CD4-positive, CD25-positive, alpha-beta regulatory T cell (primary cell): ENCODE data around the gene PCDHA11. TPM values are rescaled to one million over a fixed set of nuclear protein-coding genes. Genes with fewer than 3 reads are reported as not detected.

Source experiments
- ATAC-seq, 2 donors: fragments of 150-1000 bp; cut with Tn5 transposase; one replicate each; pipeline ENCODE4 v1.10.0; 2021; ENCODE audit warnings: low read depth in 2 of 2, moderate number of reproducible peaks in 2 of 2, moderate library complexity in 1 of 2
- DNase-seq, 3 donors: peaks; one replicate each; pipeline versions ENCODE4 v3.0.0 to v3.0.0-alpha.2; 2012 to 2022; ENCODE audit warnings: mixed read lengths in 1 of 3
- H3K27ac ChIP-seq: one replicate; pipeline ENCODE4 v1.7.0; 2013; ENCODE audit warnings: mild to moderate bottlenecking, low read length; ENCODE audit not compliant: insufficient read depth, poor library complexity, severe bottlenecking
- H3K27me3 ChIP-seq: one replicate; pipeline ENCODE4 v1.7.0; 2013; ENCODE audit warnings: low read length; ENCODE audit not compliant: control insufficient read depth, insufficient read depth
- H3K36me3 ChIP-seq: one replicate; pipeline ENCODE4 v1.7.0; 2013; ENCODE audit warnings: mild to moderate bottlenecking, low read length, moderate library complexity; ENCODE audit not compliant: control insufficient read depth, insufficient read depth
- H3K4me1 ChIP-seq: 2 replicates; pipeline ENCODE4 v1.7.0; 2013; ENCODE audit warnings: mild to moderate bottlenecking, low read length; ENCODE audit not compliant: insufficient read depth, control insufficient read depth, poor library complexity, severe bottlenecking
- H3K4me3 ChIP-seq: one replicate; pipeline ENCODE4 v1.7.0; 2013; ENCODE audit warnings: low read depth, mild to moderate bottlenecking, low read length, moderate library complexity
- H3K9me3 ChIP-seq, 2 experiments: 1 replicate in 1 of 2; 2 replicates in 1 of 2; pipeline ENCODE4 v1.7.0; 2013; ENCODE audit warnings: low read length in 2 of 2, mild to moderate bottlenecking in 1 of 2, moderate library complexity in 1 of 2; ENCODE audit not compliant: control insufficient read depth in 2 of 2
- H3K27ac Mint-ChIP-seq, 3 donors: one replicate each; pipeline ENCODE4 v1.8.0; 2020 to 2022; ENCODE audit warnings: mild to moderate bottlenecking in 3 of 3, mixed read lengths in 3 of 3, moderate library complexity in 2 of 3
- H3K27me3 Mint-ChIP-seq: one replicate; pipeline ENCODE4 v1.8.0; 2022; ENCODE audit warnings: mild to moderate bottlenecking, mixed read lengths
- H3K36me3 Mint-ChIP-seq: one replicate; pipeline ENCODE4 v1.8.0; 2020; ENCODE audit warnings: mixed read lengths
- H3K4me1 Mint-ChIP-seq, 4 donors: one replicate each; pipeline ENCODE4 v1.8.0; 2020 to 2022; ENCODE audit warnings: mixed read lengths in 4 of 4, mild to moderate bottlenecking in 1 of 4
- H3K4me3 Mint-ChIP-seq, 4 donors: one replicate each; pipeline ENCODE4 v1.8.0; 2020 to 2022; ENCODE audit warnings: mild to moderate bottlenecking in 4 of 4, mixed read lengths in 4 of 4, moderate library complexity in 3 of 4
- H3K9me3 Mint-ChIP-seq, 7 donors: one replicate each; pipeline ENCODE4 v1.8.0; 2020 to 2022; ENCODE audit warnings: mixed read lengths in 7 of 7, mild to moderate bottlenecking in 3 of 7, moderate library complexity in 2 of 7
- polyA plus RNA-seq, 4 donors: library from polyadenylated mRNA; unstranded; fragments of 300-500 nt; fragmentation: Illumina TruSeq; gene quantifications; one replicate each; pipeline ENCODE4 v1.2.3, GENCODE V29; 2021
- total RNA-seq: library from RNA; stranded (reverse); gene quantifications from one replicate; pipeline ENCODE4 v1.2.3, GENCODE V29; 2022

The PCDHA11 gene
- total and polyA plus RNA-seq, 5 donors from 2014 or later: not detected

DNA sequence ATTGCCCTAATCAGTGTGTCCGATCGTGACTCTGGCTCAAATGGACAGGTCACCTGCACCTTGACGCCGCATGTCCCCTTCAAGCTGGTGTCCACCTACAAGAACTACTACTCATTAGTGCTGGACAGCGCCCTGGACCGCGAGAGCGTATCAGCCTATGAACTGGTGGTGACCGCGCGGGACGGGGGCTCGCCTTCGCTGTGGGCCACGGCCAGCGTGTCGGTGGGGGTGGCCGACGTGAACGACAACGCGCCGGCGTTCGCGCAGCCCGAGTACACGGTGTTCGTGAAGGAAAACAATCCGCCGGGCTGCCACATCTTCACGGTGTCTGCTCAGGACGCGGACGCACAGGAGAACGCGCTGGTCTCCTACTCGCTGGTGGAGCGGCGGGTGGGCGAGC is 14.6 kb downstream of the PCDHA11 start:
- H3K4me1 Mint-ChIP-seq: no peaks in the 10 kb centered on the region
- Histone ChIP-seq H3K4me3 (no peak overlapping the region), H3K9me3 (peaks cover 11 to 27% of the 10 kb centered on the region in 2 experiments), H3K27ac (no peak overlapping the region), H3K4me1 (no peaks in the 10 kb centered on the region), H3K36me3 (no peaks in the 10 kb centered on the region), H3K27me3 (no peaks in the 10 kb centered on the region)
- H3K9me3 Mint-ChIP-seq: peaks cover 6 to 30% (median 15%) of the 10 kb centered on the region in 7 donors
- peaks cover 3% of the 10 kb centered on the region for H3K36me3 Mint-ChIP-seq
- no peak overlapping the region for H3K27ac Mint-ChIP-seq
- no peak for ATAC-seq
- H3K4me3 Mint-ChIP-seq: no peak overlapping the region
- DNase-seq: no peak
- H3K27me3 Mint-ChIP-seq: peaks cover 5% of the 10 kb centered on the region

GRCh38 chr5:140883927-140884697 is 15.4 kb downstream of the PCDHA11 start:
- H3K4me3 ChIP-seq: no peak overlapping the region
- no peaks in the 10 kb centered on the region for H3K36me3 ChIP-seq
- H3K27ac Mint-ChIP-seq: no peak overlapping the region
- H3K4me1 ChIP-seq: no peaks in the 10 kb centered on the region
- no peaks in the 10 kb centered on the region for H3K4me1 Mint-ChIP-seq
- no peak for ATAC-seq
- H3K27me3 Mint-ChIP-seq: peaks cover 5% of the 10 kb centered on the region
- no peak overlapping the region for H3K4me3 Mint-ChIP-seq
- peaks cover 11 to 27% of the 10 kb centered on the region in 2 experiments for H3K9me3 ChIP-seq
- H3K36me3 Mint-ChIP-seq: peaks cover 3% of the 10 kb centered on the region
- no peak overlapping the region for H3K27ac ChIP-seq
- no peaks in the 10 kb centered on the region for H3K27me3 ChIP-seq
- peaks cover 6 to 30% (median 15%) of the 10 kb centered on the region in 7 donors for H3K9me3 Mint-ChIP-seq
- no peak for DNase-seq

DNA sequence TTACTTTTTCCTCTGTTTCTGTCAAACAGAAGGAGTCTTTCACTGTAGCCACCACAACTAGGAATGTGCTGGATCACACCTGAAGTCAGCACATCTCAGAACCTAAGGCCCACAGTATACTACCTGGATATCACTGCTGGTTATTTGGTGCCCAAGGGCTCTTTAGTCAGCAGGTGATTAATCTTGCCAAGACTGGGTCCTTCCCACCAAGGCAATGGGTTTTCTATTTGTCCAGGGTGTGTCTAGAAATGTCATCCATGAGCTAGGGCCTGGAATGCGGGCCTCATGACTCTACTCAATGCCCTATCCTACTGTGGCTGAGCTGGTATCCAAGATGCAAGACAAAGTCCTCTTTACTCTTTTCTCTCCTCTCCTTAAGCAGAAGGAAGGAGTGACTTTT is 47.6 kb downstream of the PCDHA11 start:
- Mint-ChIP-seq H3K27ac (no peak overlapping the region), H3K36me3 (no peaks in the 10 kb centered on the region), H3K4me1 (no peaks in the 10 kb centered on the region), H3K4me3 (no peak overlapping the region), H3K27me3 (no peaks in the 10 kb centered on the region), H3K9me3 (peaks cover 0 to 17% (median 5%) of the 10 kb centered on the region in 7 donors)
- no peak overlapping the region for H3K4me3 ChIP-seq
- no peaks in the 10 kb centered on the region for H3K36me3 ChIP-seq
- H3K27ac ChIP-seq: no peak overlapping the region
- ATAC-seq (no peak), DNase-seq (no peak)
- H3K4me1 ChIP-seq: no peaks in the 10 kb centered on the region
- H3K27me3 ChIP-seq: no peaks in the 10 kb centered on the region
- no peaks in the 10 kb centered on the region for H3K9me3 ChIP-seq

Other genes with a start within 250 kb of the PCDHA11 start
- not detected for gene CD14, start 235.8 kb upstream of the PCDHA11 start, total RNA-seq
- 1 to 10 TPM; 1.3 to 2.6 (median 2.1) TPM for gene CD14, start 235.8 kb upstream of the PCDHA11 start, polyA plus RNA-seq
- gene TMCO6, start 229.5 kb upstream of the PCDHA11 start, total RNA-seq: 22.6 TPM
- gene TMCO6, start 229.5 kb upstream of the PCDHA11 start, polyA plus RNA-seq: 10 to 100 TPM; 17.0 to 24.1 (median 18.4) TPM
- gene NDUFA2, start 221.3 kb upstream of the PCDHA11 start, total RNA-seq: 42.6 TPM
- 100 to 1,000 TPM; 165 to 208 (median 169) TPM for gene NDUFA2, start 221.3 kb upstream of the PCDHA11 start, polyA plus RNA-seq
- gene IK, start 221.1 kb upstream of the PCDHA11 start, total RNA-seq: 170 TPM
- 100 to 1,000 TPM; 136 to 197 (median 184) TPM for gene IK, start 221.1 kb upstream of the PCDHA11 start, polyA plus RNA-seq
- 47.5 TPM for gene WDR55, start 204.1 kb upstream of the PCDHA11 start, total RNA-seq
- gene WDR55, start 204.1 kb upstream of the PCDHA11 start, polyA plus RNA-seq: 10 to 100 TPM; 17.6 to 25.3 (median 19.9) TPM
- 2.1 TPM for gene DND1, start 195.4 kb upstream of the PCDHA11 start, total RNA-seq
- gene DND1, start 195.4 kb upstream of the PCDHA11 start, polyA plus RNA-seq: not detected
- gene HARS1, start 177.6 kb upstream of the PCDHA11 start, total RNA-seq: 56.5 TPM
- gene HARS1, start 177.6 kb upstream of the PCDHA11 start, polyA plus RNA-seq: 10 to 100 TPM; 58.0 to 74.4 (median 60.5) TPM
- 29.8 TPM for gene HARS2, start 177.5 kb upstream of the PCDHA11 start, total RNA-seq
- 10 to 100 TPM; 20.7 to 24.4 (median 22.2) TPM for gene HARS2, start 177.5 kb upstream of the PCDHA11 start, polyA plus RNA-seq
- 48.5 TPM for gene ZMAT2, start 168.5 kb upstream of the PCDHA11 start, total RNA-seq
- gene ZMAT2, start 168.5 kb upstream of the PCDHA11 start, polyA plus RNA-seq: 10 to 100 TPM; 81.8 to 97.5 (median 90.9) TPM
- gene PCDHA1, start 82.8 kb upstream of the PCDHA11 start, total RNA-seq: not detected
- not detected for gene PCDHA1, start 82.8 kb upstream of the PCDHA11 start, polyA plus RNA-seq
- gene PCDHA2, start 74.1 kb upstream of the PCDHA11 start, total RNA-seq: not detected
- gene PCDHA2, start 74.1 kb upstream of the PCDHA11 start, polyA plus RNA-seq: not detected
- gene PCDHA3, start 67.9 kb upstream of the PCDHA11 start, total RNA-seq: not detected
- gene PCDHA3, start 67.9 kb upstream of the PCDHA11 start, polyA plus RNA-seq: not detected
- gene PCDHA4, start 61.9 kb upstream of the PCDHA11 start, total RNA-seq: not detected
- gene PCDHA4, start 61.9 kb upstream of the PCDHA11 start, polyA plus RNA-seq: not detected
- gene PCDHA5, start 47.3 kb upstream of the PCDHA11 start, total RNA-seq: not detected
- gene PCDHA5, start 47.3 kb upstream of the PCDHA11 start, polyA plus RNA-seq: not detected
- gene PCDHA6, start 41.0 kb upstream of the PCDHA11 start, total RNA-seq: not detected
- not detected for gene PCDHA6, start 41.0 kb upstream of the PCDHA11 start, polyA plus RNA-seq
- gene PCDHA7, start 34.7 kb upstream of the PCDHA11 start, total RNA-seq: not detected
- gene PCDHA7, start 34.7 kb upstream of the PCDHA11 start, polyA plus RNA-seq: not detected
- gene PCDHA8, start 27.8 kb upstream of the PCDHA11 start, total RNA-seq: not detected
- not detected for gene PCDHA8, start 27.8 kb upstream of the PCDHA11 start, polyA plus RNA-seq
- not detected for gene PCDHA9, start 20.6 kb upstream of the PCDHA11 start, total RNA-seq
- not detected for gene PCDHA9, start 20.6 kb upstream of the PCDHA11 start, polyA plus RNA-seq
- gene PCDHA10, start 13.1 kb upstream of the PCDHA11 start, total RNA-seq: not detected
- gene PCDHA10, start 13.1 kb upstream of the PCDHA11 start, polyA plus RNA-seq: not detected
- gene PCDHA12, start 6.4 kb downstream of the PCDHA11 start, total RNA-seq: not detected
- gene PCDHA12, start 6.4 kb downstream of the PCDHA11 start, polyA plus RNA-seq: not detected
- not detected for gene PCDHA13, start 13.2 kb downstream of the PCDHA11 start, total RNA-seq
- gene PCDHA13, start 13.2 kb downstream of the PCDHA11 start, polyA plus RNA-seq: not detected
- gene PCDHAC1, start 57.3 kb downstream of the PCDHA11 start, total RNA-seq: not detected
- not detected for gene PCDHAC1, start 57.3 kb downstream of the PCDHA11 start, polyA plus RNA-seq
- gene PCDHAC2, start 97.5 kb downstream of the PCDHA11 start, total RNA-seq: not detected
- not detected for gene PCDHAC2, start 97.5 kb downstream of the PCDHA11 start, polyA plus RNA-seq
- not detected for gene PCDHB1, start 182.4 kb downstream of the PCDHA11 start, total RNA-seq
- gene PCDHB1, start 182.4 kb downstream of the PCDHA11 start, polyA plus RNA-seq: not detected
- not detected for gene PCDHB2, start 225.7 kb downstream of the PCDHA11 start, total RNA-seq
- not detected for gene PCDHB2, start 225.7 kb downstream of the PCDHA11 start, polyA plus RNA-seq
- gene PCDHB3, start 231.5 kb downstream of the PCDHA11 start, total RNA-seq: not detected
- gene PCDHB3, start 231.5 kb downstream of the PCDHA11 start, polyA plus RNA-seq: not detected